Measurements from ENCODE around the gene AGAP1. TPM values are rescaled to one million over a fixed set of nuclear protein-coding genes. Genes with fewer than 3 reads are reported as not detected.
A peak's percentile ranks its signal among the peaks of the same experiment; 100 is the strongest.

The AGAP1 gene
- total RNA-seq, 1 donor from 2014 or later: 47.2 TPM

- TF ChIP-seq CTCF (IDR thresholded peaks at IDR 0.05; ENCODE audit: unreplicated experiment): no peak
- Mint-ChIP-seq H3K27ac (peak overlapping the region; percentile 86), H3K27me3 (peaks cover 17% of the 10 kb centered on the region), H3K4me1 (ENCODE audit: low read depth) (peaks cover 7% of the 10 kb centered on the region), H3K36me3 (ENCODE audit: insufficient read depth) (peaks cover 21% of the 10 kb centered on the region), H3K4me3 (ENCODE audit: low read depth) (no peak overlapping the region), H3K9me3 (ENCODE audit: low read depth) (no peaks in the 10 kb centered on the region)
- DNase-seq (ENCODE audit: low spot score, unreplicated experiment): no peak
Measured at GRCh38 chr2:236047886-236048540, 554.2 kb downstream of the AGAP1 start.

DNA sequence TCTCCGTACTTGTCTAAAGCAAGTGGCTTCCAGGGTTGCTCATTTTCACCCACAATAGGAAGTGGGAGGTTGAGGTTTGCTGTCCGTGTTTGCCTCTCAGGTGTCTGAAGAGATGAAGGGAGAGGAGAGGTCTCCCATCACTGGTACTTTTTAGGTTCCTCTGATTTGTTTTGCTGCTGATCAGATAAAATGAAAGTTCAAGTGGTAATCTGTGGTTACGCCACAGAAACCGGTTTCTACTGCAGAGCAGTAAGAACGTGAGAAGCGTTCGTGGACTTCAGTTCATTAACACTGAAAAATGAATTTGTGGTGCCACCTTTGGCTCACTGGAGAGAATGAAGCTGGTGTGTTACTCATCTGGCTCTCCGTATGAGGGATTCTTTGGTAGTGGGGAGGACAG, 556.1 kb downstream of the AGAP1 start:
- Mint-ChIP-seq H3K9me3 (ENCODE audit: low read depth) (no peaks in the 10 kb centered on the region), H3K36me3 (ENCODE audit: insufficient read depth) (peaks cover 21% of the 10 kb centered on the region), H3K27me3 (peaks cover 31% of the 10 kb centered on the region), H3K4me1 (ENCODE audit: low read depth) (peaks cover 18% of the 10 kb centered on the region), H3K27ac (no peak overlapping the region), H3K4me3 (ENCODE audit: low read depth) (no peak overlapping the region)
- no peak for DNase-seq (ENCODE audit: low spot score, unreplicated experiment)
- no peak for TF ChIP-seq CTCF (IDR thresholded peaks at IDR 0.05; ENCODE audit: unreplicated experiment)

GRCh38 chr2:236051351-236051750, 557.5 kb downstream of the AGAP1 start:
- Mint-ChIP-seq H3K4me1 (ENCODE audit: low read depth) (peaks cover 20% of the 10 kb centered on the region), H3K27me3 (peaks cover 32% of the 10 kb centered on the region), H3K36me3 (ENCODE audit: insufficient read depth) (peaks cover 20% of the 10 kb centered on the region), H3K27ac (no peak overlapping the region), H3K9me3 (ENCODE audit: low read depth) (no peaks in the 10 kb centered on the region), H3K4me3 (ENCODE audit: low read depth) (no peak overlapping the region)
- no peak for TF ChIP-seq CTCF (IDR thresholded peaks at IDR 0.05; ENCODE audit: unreplicated experiment)
- DNase-seq (ENCODE audit: low spot score, unreplicated experiment): no peak

DNA sequence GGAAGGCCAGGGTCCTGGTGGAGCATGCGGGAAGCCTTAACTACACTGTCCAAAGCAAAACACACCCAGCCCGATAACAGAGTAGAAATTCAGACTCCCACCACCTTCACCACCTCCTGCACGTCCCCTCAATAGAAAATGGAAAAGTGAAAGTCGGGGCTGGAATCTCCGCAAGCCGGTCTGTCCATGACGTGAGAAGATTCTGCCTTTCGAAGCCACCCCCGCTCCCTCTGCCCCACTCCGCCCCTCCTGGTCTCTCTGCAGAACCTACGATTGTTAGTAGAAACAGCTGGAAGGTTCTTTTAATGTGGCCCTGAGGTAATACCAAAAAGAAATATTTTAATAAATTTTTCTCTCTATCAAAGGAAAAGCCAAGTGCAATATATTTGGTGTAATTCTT, 558.0 kb downstream of the AGAP1 start:
- Mint-ChIP-seq H3K27me3 (peaks cover 32% of the 10 kb centered on the region), H3K4me3 (ENCODE audit: low read depth) (no peak overlapping the region), H3K27ac (no peak overlapping the region), H3K9me3 (ENCODE audit: low read depth) (no peaks in the 10 kb centered on the region), H3K36me3 (ENCODE audit: insufficient read depth) (peaks cover 18% of the 10 kb centered on the region), H3K4me1 (ENCODE audit: low read depth) (peaks cover 20% of the 10 kb centered on the region)
- DNase-seq (ENCODE audit: low spot score, unreplicated experiment): no peak
- TF ChIP-seq CTCF (IDR thresholded peaks at IDR 0.05; ENCODE audit: unreplicated experiment): no peak

DNA sequence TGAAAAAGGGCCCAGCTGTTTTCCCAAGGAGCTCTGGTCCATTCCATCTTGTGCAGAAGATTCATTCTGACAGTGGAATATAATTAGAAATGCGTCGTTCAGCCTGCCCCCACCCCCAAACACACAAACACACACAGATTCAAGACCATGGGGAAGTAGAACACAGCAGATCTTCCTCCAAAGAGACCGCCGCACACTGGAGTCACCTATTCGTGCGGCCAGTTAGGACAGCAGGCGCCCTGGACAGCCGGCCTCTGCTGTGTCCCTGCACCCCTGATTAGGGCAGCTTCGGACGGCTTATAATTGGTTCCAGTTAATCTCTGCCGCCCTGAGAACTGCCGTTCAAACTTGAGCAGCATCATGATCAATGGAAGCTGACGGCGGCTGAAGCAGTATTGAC, 558.4 kb downstream of the AGAP1 start:
- no peak for DNase-seq (ENCODE audit: low spot score, unreplicated experiment)
- TF ChIP-seq CTCF (IDR thresholded peaks at IDR 0.05; ENCODE audit: unreplicated experiment): no peak
- no peaks in the 10 kb centered on the region for H3K9me3 Mint-ChIP-seq (ENCODE audit: low read depth)
- H3K4me3 Mint-ChIP-seq (ENCODE audit: low read depth): no peak overlapping the region
- H3K27me3 Mint-ChIP-seq: peaks cover 32% of the 10 kb centered on the region
- H3K4me1 Mint-ChIP-seq (ENCODE audit: low read depth): peaks cover 20% of the 10 kb centered on the region
- no peak overlapping the region for H3K27ac Mint-ChIP-seq
- peaks cover 18% of the 10 kb centered on the region for H3K36me3 Mint-ChIP-seq (ENCODE audit: insufficient read depth)

Measured in progenitor cell of endocrine pancreas (in vitro differentiated cells).